H9 (cell line): ENCODE data around the gene RAX2. TPM values are rescaled to one million over a fixed set of nuclear protein-coding genes. Genes with fewer than 3 reads are reported as not detected.

Source experiments
- DNase-seq: peaks from one replicate; pipeline ENCODE4 v3.0.0-alpha.2; 2017
- H2AFZ ChIP-seq: one replicate; pipeline ENCODE4 v1.6.1; 2013; ENCODE audit warnings: mild to moderate bottlenecking, low read length, control low read depth, moderate library complexity
- H2AK5ac ChIP-seq: 2 replicates; pipeline ENCODE4 v1.6.1; 2013; ENCODE audit warnings: low read length, control low read depth, mixed read lengths; ENCODE audit not compliant: insufficient read length
- H2BK120ac ChIP-seq: one replicate; pipeline ENCODE4 v1.6.1; 2013; ENCODE audit warnings: low read depth, mild to moderate bottlenecking, low read length, control low read depth, inconsistent platforms; ENCODE audit not compliant: poor library complexity, severe bottlenecking
- H2BK12ac ChIP-seq: 2 replicates; pipeline ENCODE4 v1.6.1; 2013; ENCODE audit warnings: low read length, control low read depth, mixed read lengths, low read depth; ENCODE audit not compliant: insufficient read length
- H2BK15ac ChIP-seq: 2 replicates; pipeline ENCODE4 v1.6.1; 2013; ENCODE audit warnings: low read depth, low read length, control low read depth
- H2BK20ac ChIP-seq: one replicate; pipeline ENCODE4 v1.6.1; 2013; ENCODE audit warnings: low read depth, mild to moderate bottlenecking, low read length, control low read depth, inconsistent platforms; ENCODE audit not compliant: poor library complexity, severe bottlenecking
- H2BK5ac ChIP-seq: 2 replicates; pipeline ENCODE4 v1.6.1; 2013; ENCODE audit warnings: low read length, control low read depth, mixed read lengths; ENCODE audit not compliant: insufficient read length
- H3K14ac ChIP-seq: 2 replicates; pipeline ENCODE4 v1.6.1; 2013; ENCODE audit warnings: low read length, control low read depth; ENCODE audit not compliant: insufficient read depth
- H3K18ac ChIP-seq: 2 replicates; pipeline ENCODE4 v1.6.1; 2013; ENCODE audit warnings: low read depth, mild to moderate bottlenecking, mixed read lengths, low read length, control low read depth; ENCODE audit not compliant: insufficient read length
- H3K23ac ChIP-seq: 2 replicates; pipeline ENCODE4 v1.6.1; 2013; ENCODE audit warnings: low read length, control low read depth, mixed read lengths, low read depth; ENCODE audit not compliant: insufficient read length
- H3K23me2 ChIP-seq: 2 replicates; pipeline ENCODE4 v1.6.1; 2013; ENCODE audit warnings: low read depth, mild to moderate bottlenecking, mixed read lengths, low read length, control low read depth; ENCODE audit not compliant: insufficient read length, poor library complexity, severe bottlenecking
- H3K27ac ChIP-seq: 2 replicates; pipeline ENCODE4 v1.5.1; 2013; ENCODE audit warnings: low read length, control low read depth, mixed read lengths, low read depth; ENCODE audit not compliant: insufficient read length
- H3K27me3 ChIP-seq: 2 replicates; pipeline ENCODE4 v1.6.1; 2013; ENCODE audit warnings: low read length, control low read depth, inconsistent platforms; ENCODE audit not compliant: insufficient read depth
- H3K4ac ChIP-seq: 2 replicates; pipeline ENCODE4 v1.6.1; 2013; ENCODE audit warnings: low read depth, mild to moderate bottlenecking, control low read depth, inconsistent platforms, low read length, moderate library complexity
- H3K4me1 ChIP-seq: 2 replicates; pipeline ENCODE4 v1.6.1; 2013; ENCODE audit warnings: low read length, control low read depth, inconsistent platforms; ENCODE audit not compliant: insufficient read depth
- H3K4me2 ChIP-seq: 2 replicates; pipeline ENCODE4 v1.6.1; 2013; ENCODE audit warnings: low read length, control low read depth, mixed read lengths; ENCODE audit not compliant: insufficient read length, insufficient read depth
- H3K56ac ChIP-seq: 2 replicates; pipeline ENCODE4 v1.6.1; 2013; ENCODE audit warnings: low read depth, mild to moderate bottlenecking, mixed read lengths, low read length, control low read depth; ENCODE audit not compliant: insufficient read length
- H3K79me1 ChIP-seq: 2 replicates; pipeline ENCODE4 v1.6.1; 2013; ENCODE audit warnings: low read depth, mild to moderate bottlenecking, moderate library complexity, low read length, control low read depth, inconsistent platforms; ENCODE audit not compliant: insufficient read depth, poor library complexity, severe bottlenecking
- H3K79me2 ChIP-seq: 2 replicates; pipeline ENCODE4 v1.6.1; 2013; ENCODE audit warnings: low read length, control low read depth, inconsistent platforms; ENCODE audit not compliant: insufficient read depth
- H3K9ac ChIP-seq: 2 replicates; pipeline ENCODE4 v1.6.1; 2013; ENCODE audit warnings: low read length, control low read depth, mixed read lengths; ENCODE audit not compliant: insufficient read length; ENCODE audit errors: extremely low read depth
- H3K9me3 ChIP-seq: one replicate; pipeline ENCODE4 v1.6.1; 2013; ENCODE audit warnings: low read depth, low read length, inconsistent platforms; ENCODE audit not compliant: control insufficient read depth
- H3T11ph ChIP-seq: one replicate; pipeline ENCODE4 v1.6.1; 2013; ENCODE audit warnings: mild to moderate bottlenecking, low read length, control low read depth, inconsistent platforms
- H4K20me1 ChIP-seq: one replicate; pipeline ENCODE4 v1.6.1; 2013; ENCODE audit not compliant: control insufficient read depth, insufficient read length, insufficient read depth
- H4K5ac ChIP-seq: 2 replicates; pipeline ENCODE4 v1.6.1; 2013; ENCODE audit warnings: low read depth, mild to moderate bottlenecking, mixed read lengths, low read length, control low read depth; ENCODE audit not compliant: insufficient read length
- H4K8ac ChIP-seq: replicated peaks from 2 replicates; pipeline ENCODE4 v1.6.1; 2013; ENCODE audit warnings: low read length, control low read depth, mixed read lengths, low read depth; ENCODE audit not compliant: insufficient read length
- H4K91ac ChIP-seq: 2 replicates; pipeline ENCODE4 v1.6.1; 2013; ENCODE audit warnings: low read depth, mild to moderate bottlenecking, moderate library complexity, mixed read lengths, low read length, control low read depth; ENCODE audit not compliant: insufficient read length
- H3K27ac Mint-ChIP-seq, 3 experiments: 2 replicates in 2 of 3; 3 replicates in 1 of 3; pipeline ENCODE4 v1.8.0; 2020 to 2021; ENCODE audit warnings: mixed read lengths in 3 of 3, mild to moderate bottlenecking in 1 of 3, moderate library complexity in 1 of 3
- H3K27me3 Mint-ChIP-seq: 2 replicates; pipeline ENCODE4 v1.8.0; 2021; ENCODE audit warnings: low read depth, mild to moderate bottlenecking, moderate library complexity, mixed read lengths
- H3K36me3 Mint-ChIP-seq, 3 experiments: 2 replicates in 2 of 3; 3 replicates in 1 of 3; pipeline ENCODE4 v1.8.0; 2020 to 2021; ENCODE audit warnings: low read depth in 3 of 3, mixed read lengths in 3 of 3; ENCODE audit not compliant: insufficient read depth in 1 of 3
- H3K4me1 Mint-ChIP-seq, 2 experiments: 2 replicates each; pipeline ENCODE4 v1.8.0; 2020; ENCODE audit warnings: mixed read lengths in 2 of 2
- H3K4me3 Mint-ChIP-seq, 2 experiments: 2 replicates in 1 of 2; 3 replicates in 1 of 2; pipeline ENCODE4 v1.8.0; 2020 to 2021; ENCODE audit warnings: mild to moderate bottlenecking in 2 of 2, mixed read lengths in 2 of 2, moderate library complexity in 1 of 2
- H3K9me3 Mint-ChIP-seq, 2 experiments: 2 replicates in 1 of 2; 3 replicates in 1 of 2; pipeline ENCODE4 v1.8.0; 2020; ENCODE audit warnings: mild to moderate bottlenecking in 2 of 2, mixed read lengths in 2 of 2, moderate library complexity in 1 of 2
- WGBS: extraction: QIAGEN DNeasy Blood & Tissue Kit; methylation state at CpG from one replicate; pipeline ENCODE4 v1.1.7; 2013; ENCODE audit warnings: missing lambda C conversion rate, low lambda C conversion rate, mixed read lengths; ENCODE audit not compliant: insufficient read length; ENCODE audit errors: extremely low coverage; 5-methylcytosine and 5-hydroxymethylcytosine counted together
- total RNA-seq: library from RNA; stranded (reverse); gene quantifications from 2 replicates; pipeline ENCODE4 v1.2.1, GENCODE V29; 2021
- TF ChIP-seq, protein P1 (sequence below): fragments of 200-600 bp; sonication (generic); conservative IDR thresholded peaks from 3 replicates; pipeline ENCODE4 v1.8.0; 2021; ENCODE audit warnings: antibody characterized with exemption, mild to moderate bottlenecking

RAX2 gene
- total RNA-seq, 1 experiment from 2014 or later = not detected

DNA sequence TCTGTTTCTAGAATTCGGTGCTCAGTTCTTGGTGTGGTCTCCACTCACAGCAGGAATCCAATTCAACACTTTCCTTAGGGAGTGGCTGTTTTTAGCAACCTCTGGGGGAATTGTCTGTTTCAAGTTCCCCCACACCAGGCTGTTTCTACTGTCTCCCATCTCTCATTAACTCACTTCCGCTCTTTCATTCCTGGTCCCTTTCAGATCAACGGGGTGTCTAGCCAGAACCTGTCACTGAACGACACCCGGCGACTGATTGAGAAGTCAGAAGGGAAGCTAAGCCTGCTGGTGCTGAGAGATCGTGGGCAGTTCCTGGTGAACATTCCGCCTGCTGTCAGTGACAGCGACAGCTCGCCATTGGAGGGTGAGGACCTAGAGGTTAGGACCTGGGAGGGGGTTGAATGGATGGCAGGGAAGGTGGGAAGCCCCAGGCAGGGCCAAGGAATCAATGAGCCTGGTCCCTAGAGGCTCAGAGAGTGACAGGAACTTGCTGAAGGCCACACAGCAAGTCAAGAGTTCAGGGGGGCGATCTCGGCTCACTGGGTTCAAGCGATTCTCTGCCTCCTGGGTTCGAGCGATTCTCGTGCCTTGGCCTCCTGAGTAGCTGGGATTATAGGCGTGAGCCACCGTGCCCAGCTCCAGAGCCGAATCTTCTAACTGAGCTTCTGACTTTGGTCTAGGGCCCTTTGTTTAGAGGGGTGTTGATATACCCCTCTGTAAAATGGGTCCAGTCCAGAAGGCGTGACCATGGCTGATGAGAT, 38.3 kb downstream of the RAX2 start:
- no peak for DNase-seq
- TF ChIP-seq, protein P1, sequence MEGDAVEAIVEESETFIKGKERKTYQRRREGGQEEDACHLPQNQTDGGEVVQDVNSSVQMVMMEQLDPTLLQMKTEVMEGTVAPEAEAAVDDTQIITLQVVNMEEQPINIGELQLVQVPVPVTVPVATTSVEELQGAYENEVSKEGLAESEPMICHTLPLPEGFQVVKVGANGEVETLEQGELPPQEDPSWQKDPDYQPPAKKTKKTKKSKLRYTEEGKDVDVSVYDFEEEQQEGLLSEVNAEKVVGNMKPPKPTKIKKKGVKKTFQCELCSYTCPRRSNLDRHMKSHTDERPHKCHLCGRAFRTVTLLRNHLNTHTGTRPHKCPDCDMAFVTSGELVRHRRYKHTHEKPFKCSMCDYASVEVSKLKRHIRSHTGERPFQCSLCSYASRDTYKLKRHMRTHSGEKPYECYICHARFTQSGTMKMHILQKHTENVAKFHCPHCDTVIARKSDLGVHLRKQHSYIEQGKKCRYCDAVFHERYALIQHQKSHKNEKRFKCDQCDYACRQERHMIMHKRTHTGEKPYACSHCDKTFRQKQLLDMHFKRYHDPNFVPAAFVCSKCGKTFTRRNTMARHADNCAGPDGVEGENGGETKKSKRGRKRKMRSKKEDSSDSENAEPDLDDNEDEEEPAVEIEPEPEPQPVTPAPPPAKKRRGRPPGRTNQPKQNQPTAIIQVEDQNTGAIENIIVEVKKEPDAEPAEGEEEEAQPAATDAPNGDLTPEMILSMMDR = no peak
- no peak overlapping the region for H3K9ac ChIP-seq
- H2AFZ ChIP-seq = no peak overlapping the region
- H2BK120ac ChIP-seq = no peak overlapping the region
- no peak overlapping the region for H4K5ac ChIP-seq
- no peak overlapping the region for H4K91ac ChIP-seq
- no peak overlapping the region for H3K4ac ChIP-seq
- no peak overlapping the region for H3K4me2 ChIP-seq
- H3K79me2 ChIP-seq = no peaks in the 10 kb centered on the region
- H3K9me3 ChIP-seq = no peaks in the 10 kb centered on the region
- H3K56ac ChIP-seq = no peak overlapping the region
- H2BK12ac ChIP-seq = no peak overlapping the region
- H4K20me1 ChIP-seq = no peaks in the 10 kb centered on the region
- Mint-ChIP-seq H3K36me3 (peaks cover 0 to 51% (median 18%) of the 10 kb centered on the region in 3 experiments; a peak in 5 of 7 replicates), H3K9me3 (no peaks in the 10 kb centered on the region), H3K4me3 (no peak overlapping the region), H3K27me3 (no peaks in the 10 kb centered on the region; the same call in 1 of the 2 replicates), H3K27ac (peak overlapping the region in 1 of 3 experiments; percentile 57; a peak in 2 of 7 replicates), H3K4me1 (peaks cover 6 to 10% of the 10 kb centered on the region in 2 experiments)
- WGBS = no CpG with 5 or more reads among the region's 20 CpGs
- H2BK20ac ChIP-seq = no peak overlapping the region
- H3K27ac ChIP-seq = no peak overlapping the region
- no peaks in the 10 kb centered on the region for H3K4me1 ChIP-seq
- no peak overlapping the region for H2AK5ac ChIP-seq
- H3K27me3 ChIP-seq = no peaks in the 10 kb centered on the region
- H3K23me2 ChIP-seq = no peaks in the 10 kb centered on the region
- H3K14ac ChIP-seq = no peak overlapping the region
- H3K79me1 ChIP-seq = no peaks in the 10 kb centered on the region
- no peak overlapping the region for H3K23ac ChIP-seq
- H2BK15ac ChIP-seq = no peak overlapping the region
- H4K8ac ChIP-seq = no peak overlapping the region
- no peak overlapping the region for H3K18ac ChIP-seq
- H2BK5ac ChIP-seq = no peak overlapping the region
- H3T11ph ChIP-seq = no peak overlapping the region
